NCI-H524 treated with DMSO at 0.1 percent for 48 hours (cell line): Measurements from ENCODE around the gene NDUFA6.
"Not testable (repeated sequence)": the region's sequence is repeated elsewhere in the genome, so short reads cannot be mapped to it uniquely, and the experiment has no call there.

Experiments used
- DNase-seq: peaks from one replicate; lab custom pipeline; 2025; lab: John Stamatoyannopoulos, UW

Gene NDUFA6

DNA sequence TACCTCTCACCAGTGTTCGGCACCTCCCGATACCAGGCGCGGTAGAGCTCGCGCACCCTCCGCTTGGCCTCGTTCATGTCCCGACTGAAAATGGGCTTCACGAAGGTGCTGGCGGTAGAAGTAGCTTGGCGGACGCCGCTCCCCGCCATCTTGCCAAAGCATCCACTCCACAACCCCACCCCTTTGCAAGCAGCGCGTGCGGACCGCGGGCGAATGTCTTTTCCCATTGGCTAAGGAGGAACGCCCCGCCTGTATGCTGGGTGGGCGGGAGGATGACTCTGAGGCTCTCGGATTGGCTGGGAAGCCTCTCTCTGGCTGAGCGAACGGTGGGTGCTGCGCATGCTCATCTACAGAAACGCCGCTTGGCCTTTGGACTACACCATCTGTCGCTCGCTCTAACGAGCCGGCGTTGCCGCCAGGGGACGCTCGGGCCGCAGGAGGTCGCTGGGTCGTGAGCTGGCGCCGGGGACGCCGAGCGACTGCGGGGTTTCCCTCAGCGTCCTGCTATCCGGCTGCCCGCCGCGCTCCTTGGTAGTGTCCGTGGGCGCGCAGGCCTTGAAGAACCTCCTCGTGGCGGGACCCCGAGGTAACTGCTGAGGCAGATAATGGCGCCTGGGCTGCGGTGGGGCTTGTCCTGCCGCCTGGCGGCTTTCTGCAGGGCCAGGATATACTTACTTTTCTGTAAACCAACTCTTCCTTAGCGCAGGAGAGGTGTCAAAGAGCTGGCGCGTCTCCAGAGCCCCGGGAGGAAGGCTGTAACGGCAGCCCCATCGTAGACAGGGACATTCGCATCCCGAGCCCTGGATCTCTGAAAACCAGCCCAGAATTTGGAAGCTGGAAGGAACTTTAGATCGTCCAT, at the start of gene NDUFA6:
Gene NDUFA6, minus strand, starts transcription at position 177 of the 859 bp plus-strand sequence. Its CDS starts 28 bp downstream, at position 149.
- peak; percentile 97 for DNase-seq

DNA sequence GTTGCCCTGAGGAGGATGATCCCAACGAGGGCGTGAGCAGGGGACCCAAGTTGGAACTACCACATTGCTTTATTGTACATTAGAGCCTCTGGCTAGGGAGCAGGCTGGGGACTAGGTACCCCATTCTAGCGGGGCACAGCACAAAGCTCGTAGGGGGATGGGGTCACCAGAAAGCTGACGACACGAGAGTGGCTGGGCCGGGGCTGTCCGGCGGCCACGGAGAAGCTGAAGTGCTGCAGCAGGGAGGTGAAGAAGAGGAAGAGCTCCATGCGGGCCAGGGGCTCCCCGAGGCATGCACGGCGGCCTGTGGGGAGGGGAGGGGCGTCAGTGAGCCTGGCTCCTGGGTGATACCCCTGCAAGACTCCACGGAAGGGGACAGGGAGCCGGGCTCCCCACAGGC, 49.6 kb upstream of the NDUFA6 start:
- DNase-seq = not testable (repeated sequence)

DNA sequence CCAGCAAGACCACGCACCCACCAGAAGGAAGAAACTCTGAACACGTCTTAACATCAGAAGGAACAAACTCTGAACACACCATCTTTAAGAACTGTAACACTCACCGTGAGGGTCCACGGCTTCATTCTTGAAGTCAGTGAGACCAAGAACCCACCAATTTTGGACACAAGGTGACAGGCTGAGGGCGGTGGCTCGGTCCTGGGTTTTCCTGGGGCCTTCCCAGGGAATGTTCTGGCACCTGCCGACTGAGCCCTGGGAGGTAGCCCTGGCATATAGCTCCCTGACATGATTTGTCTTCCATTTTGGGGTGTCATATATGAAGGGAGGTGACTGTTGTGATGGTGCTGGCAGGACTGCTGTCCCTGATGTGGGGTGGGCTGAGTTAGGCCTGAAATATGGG, 48.9 kb upstream of the NDUFA6 start:
- not testable (repeated sequence) for DNase-seq

DNA sequence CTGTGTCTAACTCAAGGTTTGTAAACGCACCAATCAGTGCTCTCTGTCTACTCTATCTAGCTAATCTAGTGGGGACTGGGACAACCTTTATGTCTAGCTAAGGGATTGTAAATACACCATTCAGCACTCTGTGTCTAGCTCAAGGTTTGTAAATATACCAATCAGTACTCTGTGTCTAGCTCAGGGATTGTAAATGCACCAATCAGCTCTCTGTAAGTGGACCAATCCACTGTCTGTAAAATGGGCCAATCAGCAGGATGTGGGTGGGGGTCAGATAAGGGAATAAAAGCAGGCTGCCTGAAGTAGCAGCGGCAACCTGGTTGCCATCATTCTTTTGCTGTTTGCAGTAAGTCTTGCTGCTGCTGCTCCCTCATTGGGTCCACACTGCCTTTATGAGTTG, 48.4 kb upstream of the NDUFA6 start:
- DNase-seq = no peak

DNA sequence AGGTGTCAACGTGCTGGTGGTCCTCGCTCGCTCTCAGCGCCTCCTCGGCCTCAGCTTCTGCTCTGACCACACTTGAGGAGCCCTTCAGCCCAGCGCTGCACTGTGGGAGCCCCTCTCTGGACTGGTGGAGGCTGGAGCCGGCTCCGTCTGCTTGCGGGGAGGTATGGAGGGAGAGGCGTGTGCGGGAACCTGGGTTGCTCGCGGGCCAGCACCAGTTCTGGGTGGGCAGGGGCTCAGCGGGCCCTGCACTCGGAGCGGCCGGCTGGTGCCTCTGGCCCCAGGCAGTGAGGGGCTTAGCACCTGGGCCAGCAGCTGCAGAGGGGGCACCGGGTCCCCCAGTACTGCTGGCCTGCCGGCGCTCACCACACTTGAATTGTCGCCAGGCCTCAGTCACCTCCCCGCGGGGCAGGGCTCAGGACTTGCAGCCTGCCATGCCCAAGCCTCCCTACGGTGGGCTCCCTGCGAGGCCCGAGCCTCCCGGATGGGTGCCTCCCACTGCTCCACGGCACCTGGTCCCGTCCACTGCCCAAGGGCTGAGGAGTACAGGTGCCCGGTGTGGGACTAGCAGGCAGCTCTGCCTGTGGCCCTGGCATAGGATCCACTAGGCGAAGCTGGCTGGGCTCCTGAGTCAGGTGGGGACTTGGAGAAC, 47.7 kb upstream of the NDUFA6 start:
- DNase-seq = no peak

DNA sequence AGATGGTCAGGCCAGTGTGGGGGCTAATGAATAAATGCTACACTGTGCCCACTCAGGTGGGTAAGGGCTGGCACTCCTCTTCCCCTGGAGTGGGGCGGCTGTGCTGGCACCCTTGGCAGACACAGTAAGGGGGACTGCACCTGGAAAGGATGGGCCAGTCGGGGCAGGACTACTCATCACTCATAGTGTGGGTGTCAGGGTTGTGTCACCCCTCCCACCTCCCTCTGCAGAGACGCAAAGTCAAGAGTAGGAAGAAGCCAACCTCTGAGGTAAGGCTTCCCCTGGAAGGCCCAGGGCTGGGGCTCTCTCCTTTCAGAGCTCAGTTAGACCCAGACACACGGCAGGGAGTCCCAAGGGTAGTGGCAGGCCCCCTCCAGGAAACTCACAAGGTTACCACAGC, 45.1 kb upstream of the NDUFA6 start:
- not testable (repeated sequence) for DNase-seq

DNA sequence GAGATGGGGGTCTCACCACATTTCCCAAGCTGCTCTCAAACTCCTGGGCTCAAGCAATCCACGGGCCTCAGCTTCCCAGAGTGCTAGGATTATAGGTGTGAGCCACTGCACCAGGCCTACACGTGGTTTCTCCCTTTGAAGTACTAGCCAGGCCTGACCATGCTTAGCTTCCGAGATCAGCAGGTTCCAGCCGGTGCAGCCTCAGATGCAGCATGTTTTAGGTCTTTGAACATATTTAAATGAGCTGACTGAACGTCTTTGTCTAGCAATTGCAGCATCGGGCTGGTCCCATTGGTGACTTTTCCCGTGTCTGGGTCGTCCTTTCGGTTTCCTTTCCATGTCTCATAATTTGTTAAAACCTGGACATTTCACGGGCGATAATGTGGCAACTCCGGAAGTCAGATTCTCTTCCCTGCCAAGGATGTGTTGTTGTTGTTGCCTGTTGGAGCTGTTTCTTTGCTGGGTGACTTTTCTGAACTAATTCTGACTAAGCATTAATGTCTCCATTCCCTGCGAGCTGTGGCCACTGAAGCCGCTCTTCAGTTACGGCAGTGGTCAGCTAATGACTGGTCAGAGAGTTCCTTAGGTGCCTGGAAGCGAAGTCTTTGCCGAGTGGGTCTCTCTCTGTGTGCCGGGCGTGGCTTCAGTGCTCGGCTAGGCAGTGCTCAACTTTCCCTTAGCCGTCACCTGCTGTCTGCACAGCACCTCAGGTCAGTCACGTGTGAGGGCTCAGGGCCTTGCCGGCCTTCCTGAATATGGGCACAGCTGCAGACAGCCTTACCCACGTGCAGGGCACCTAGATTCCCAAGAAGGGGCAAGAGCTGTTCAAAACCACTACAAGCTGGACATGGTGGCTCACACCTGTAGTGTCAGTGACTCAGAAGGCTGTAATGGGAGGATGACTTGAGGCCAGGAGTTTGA, 43.8 kb upstream of the NDUFA6 start:
- DNase-seq = no peak

DNA sequence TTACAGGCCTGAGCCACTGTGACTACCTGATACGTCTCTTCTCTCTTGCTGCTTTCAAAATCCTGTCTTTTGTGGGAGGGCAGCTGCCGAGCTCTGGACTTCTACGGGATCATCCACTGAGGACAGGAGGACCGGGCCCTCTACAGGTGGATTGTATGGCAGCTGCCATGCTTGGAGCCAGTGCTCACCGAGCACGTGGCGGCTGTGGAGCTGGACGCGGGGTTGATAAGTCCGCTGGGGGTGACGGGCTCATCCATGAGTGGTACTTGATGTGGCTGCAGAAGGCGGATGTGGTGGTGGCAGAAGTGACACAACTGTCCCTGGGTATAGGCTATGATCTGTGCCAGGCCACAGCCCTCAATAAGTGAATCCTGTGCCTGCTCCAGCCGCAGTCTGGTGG, 41.9 kb upstream of the NDUFA6 start:
- no peak for DNase-seq

DNA sequence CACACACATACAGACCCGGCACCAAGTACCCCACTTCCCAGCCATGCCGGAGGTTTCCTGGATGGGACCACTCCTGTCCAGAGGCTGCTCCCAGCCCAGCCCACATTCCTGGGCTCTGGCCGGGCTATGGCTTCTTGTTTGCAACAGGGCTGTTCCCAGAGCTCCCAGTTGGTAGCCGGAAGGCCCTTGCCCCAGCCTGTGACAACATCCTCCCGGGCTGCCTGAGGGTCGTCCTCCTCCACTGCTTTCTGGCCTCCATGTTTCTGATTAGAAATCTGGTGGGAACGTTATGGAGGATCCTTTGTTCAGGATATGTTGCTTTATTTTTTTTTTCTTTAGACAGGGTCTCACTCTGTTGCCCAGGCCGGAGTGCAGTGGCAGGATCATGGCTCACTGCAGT, 41.0 kb upstream of the NDUFA6 start:
- DNase-seq = no peak

DNA sequence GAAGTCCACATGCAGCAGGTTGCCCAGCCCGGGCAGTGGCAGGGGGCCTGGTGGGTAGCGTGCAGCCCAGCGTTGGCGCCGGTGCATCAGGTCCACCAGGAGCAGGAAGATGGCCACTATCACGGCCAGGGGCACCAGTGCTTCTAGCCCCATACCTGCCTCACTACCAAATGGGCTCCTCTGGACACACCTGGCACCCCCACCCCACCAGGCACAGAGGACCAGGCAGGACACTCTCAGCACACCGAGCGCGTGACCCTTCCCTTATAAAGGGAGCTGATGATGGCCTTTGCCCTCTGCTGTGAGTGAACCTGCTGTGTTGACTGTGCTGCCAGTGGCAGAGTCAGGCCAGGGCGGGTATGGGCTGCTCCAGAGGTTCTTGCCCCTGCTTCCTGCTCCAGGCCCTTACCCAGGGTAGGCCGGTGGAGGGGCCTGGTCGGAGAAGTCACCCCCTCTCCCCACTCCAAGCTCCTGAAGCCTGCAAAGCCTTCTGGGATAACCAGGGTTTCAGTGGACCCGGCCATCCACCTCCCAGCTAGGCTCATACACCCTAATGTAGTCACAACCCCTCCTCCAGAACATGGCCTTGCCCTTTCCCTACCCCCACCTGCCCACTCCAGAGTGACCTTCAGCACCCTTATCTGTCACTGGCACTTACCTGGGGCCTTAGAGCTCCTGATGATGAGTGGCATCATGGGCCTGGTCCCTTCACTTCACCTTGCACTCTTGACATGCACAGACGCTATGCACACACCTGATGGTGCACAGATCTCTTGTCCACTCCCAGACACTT, 40.3 kb upstream of the NDUFA6 start, which contains the start of gene CYP2D6:
Gene CYP2D6, minus strand, starts transcription at position 172 of the 793 bp plus-strand sequence. Its CDS starts 19 bp downstream, at position 153.
- DNase-seq = not testable (repeated sequence)

DNA sequence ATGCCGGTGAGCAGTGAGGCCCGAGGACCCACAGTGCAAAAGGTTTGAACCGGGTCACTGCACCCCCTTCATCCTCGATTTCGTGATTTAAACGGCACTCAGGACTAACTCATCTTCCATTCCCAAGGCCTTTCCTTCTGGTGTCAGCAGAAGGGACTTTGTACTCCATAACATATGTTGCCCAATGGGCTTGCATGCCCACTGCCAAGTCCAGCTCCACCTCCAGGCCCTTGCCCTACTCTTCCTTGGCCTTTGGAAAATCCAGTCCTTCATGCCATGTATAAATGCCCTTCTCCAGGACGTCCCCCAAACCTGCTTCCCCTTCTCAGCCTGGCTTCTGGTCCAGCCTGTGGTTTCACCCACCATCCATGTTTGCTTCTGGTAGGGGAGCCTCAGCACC, 39.6 kb upstream of the NDUFA6 start:
- not testable (repeated sequence) for DNase-seq

DNA sequence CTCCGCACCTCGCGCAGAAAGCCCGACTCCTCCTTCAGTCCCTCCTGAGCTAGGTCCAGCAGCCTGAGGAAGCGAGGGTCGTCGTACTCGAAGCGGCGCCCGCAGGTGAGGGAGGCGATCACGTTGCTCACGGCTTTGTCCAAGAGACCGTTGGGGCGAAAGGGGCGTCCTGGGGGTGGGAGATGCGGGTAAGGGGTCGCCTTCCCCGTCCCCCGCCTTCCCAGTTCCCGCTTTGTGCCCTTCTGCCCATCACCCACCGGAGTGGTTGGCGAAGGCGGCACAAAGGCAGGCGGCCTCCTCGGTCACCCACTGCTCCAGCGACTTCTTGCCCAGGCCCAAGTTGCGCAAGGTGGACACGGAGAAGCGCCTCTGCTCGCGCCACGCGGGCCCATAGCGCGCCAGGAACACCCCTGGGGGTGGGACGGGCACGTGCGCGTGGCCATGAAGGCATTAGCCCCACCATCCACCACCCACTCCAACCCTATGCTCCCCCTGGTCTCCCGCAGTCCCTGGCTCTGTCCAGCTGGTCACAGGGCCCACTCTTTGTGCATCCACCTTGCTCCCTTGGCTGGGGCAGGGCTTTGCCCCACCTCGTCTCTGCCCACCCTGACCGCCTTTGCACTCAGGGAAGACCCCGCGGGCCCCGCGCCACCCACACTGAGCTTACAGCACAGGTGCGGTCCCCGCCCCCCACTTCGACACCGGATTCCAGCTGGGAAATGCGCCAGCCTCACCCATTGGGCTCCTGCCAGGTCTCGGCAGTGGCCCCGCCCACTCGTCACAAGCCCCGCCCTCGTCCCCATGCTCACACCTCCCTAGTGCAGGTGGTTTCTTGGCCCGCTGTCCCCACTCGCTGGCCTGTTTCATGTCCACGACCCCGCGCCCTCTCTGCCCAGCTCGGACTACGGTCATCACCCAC, 38.5 kb upstream of the NDUFA6 start:
- DNase-seq = not testable (repeated sequence)

DNA sequence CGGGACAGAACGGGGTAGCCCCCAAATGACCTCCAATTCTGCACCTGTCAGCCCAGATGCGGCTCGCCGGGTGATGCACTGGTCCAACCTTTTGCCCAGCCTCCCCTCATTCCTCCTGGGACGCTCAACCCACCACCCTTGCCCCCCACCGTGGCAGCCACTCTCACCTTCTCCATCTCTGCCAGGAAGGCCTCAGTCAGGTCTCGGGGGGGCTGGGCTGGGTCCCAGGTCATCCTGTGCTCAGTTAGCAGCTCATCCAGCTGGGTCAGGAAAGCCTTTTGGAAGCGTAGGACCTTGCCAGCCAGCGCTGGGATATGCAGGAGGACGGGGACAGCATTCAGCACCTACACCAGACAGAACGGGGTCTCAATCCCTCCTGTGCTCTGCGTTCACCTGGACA, 37.4 kb upstream of the NDUFA6 start:
- not testable (repeated sequence) for DNase-seq

DNA sequence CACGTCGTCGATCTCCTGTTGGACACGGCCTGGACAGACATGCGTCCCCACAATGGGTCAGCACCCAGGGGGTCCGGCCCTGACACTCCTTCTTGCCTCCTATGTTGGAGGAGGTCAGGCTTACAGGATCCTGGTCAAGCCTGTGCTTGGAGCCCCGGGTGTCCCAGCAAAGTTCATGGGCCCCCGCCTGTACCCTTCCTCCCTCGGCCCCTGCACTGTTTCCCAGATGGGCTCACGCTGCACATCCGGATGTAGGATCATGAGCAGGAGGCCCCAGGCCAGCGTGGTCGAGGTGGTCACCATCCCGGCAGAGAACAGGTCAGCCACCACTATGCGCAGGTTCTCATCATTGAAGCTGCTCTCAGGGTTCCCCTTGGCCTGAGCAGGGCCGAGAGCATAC, 37.0 kb upstream of the NDUFA6 start:
- DNase-seq = no peak

DNA sequence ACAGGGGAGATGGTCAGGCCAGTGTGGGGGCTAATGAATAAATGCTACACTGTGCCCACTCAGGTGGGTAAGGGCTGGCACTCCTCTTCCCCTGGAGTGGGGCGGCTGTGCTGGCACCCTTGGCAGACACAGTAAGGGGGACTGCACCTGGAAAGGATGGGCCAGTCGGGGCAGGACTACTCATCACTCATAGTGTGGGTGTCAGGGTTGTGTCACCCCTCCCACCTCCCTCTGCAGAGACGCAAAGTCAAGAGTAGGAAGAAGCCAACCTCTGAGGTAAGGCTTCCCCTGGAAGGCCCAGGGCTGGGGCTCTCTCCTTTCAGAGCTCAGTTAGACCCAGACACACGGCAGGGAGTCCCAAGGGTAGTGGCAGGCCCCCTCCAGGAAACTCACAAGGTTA, 33.0 kb upstream of the NDUFA6 start:
- not testable (repeated sequence) for DNase-seq

DNA sequence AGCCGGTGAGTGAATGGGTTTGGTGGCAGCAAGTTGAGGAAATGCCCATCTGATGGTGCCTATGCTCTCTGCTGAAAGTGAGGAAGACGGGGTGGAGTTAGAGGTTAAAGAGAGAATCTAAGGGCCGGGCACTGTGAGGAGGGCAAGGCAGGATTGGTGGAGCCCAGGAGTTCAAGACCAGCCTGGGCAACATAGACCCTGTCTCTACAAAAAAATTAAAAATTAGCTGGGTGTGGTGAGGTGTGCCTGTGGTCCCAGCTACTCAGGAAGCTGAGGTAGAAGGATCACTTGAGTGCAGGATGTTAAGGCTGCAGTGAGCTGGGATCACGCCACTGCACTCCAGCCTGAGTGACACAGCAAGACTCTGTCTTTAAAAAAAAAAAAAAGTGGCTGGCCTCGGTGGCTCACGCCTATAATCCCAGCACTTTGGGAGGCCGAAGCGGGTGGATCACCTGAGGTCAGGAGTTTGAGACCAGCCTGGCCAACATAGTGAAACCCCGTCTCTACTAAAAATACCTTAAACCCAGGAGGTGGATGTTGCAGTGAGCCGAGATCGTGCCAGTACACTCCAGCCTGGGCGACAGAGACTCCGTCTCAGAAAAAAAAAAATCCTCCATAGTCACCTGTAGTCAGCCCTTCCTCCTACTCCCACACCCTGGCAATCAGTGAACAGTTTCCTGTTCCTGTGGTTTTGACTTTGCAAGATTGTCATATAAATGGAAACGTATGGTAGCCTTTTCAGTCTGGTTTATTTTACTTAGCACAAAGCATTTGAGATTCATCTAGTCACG, 29.9 kb upstream of the NDUFA6 start:
- not testable (repeated sequence) for DNase-seq

DNA sequence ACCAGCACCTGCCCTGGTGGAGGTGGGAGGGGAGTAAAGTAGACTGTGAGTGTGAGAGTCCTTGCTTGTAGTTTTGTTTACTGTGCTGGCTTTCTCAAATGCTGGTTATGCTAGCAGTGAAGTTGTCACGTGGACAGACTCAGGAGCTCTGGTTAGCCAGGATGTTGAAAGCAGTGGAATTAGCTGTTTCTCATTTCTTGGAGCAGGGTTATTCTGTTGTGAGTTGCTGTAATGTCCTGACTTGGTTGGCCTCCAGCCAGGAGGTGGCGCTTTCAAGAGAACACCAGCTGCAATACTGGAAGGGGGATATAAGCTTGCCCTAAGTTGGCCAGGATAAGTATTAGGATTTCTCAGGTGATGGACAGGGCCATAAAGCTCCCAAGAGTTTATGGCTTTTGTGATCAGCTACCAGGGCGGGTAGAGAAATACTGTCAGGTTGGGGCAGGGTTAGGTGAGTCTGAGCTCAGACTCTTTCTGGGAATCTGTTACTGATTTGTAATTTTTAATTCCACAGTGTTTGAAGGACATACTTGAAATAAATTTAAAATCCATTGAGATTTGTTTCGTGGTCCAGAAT, 26.4 kb upstream of the NDUFA6 start:
- no peak for DNase-seq

DNA sequence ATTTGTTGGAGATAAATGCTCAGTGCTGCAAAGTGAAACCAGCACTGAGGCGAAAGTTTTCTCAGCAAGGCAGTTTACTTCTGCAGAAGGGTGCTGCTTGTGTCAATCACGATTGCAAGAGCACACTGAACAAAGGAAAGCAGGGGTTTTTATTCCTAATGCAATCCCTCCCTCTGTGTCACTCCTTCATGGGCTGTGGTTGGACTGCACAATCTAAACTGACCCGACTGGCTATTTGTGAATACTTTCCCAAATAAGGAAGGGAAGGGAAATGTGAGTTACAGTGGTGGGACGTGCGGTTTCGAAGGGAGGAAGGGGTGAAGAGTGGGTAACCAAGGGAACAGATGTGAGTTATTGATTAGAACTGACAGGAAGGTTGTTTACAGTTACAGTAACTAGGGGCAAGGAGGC, 24.9 kb upstream of the NDUFA6 start:
- not testable (repeated sequence) for DNase-seq

DNA sequence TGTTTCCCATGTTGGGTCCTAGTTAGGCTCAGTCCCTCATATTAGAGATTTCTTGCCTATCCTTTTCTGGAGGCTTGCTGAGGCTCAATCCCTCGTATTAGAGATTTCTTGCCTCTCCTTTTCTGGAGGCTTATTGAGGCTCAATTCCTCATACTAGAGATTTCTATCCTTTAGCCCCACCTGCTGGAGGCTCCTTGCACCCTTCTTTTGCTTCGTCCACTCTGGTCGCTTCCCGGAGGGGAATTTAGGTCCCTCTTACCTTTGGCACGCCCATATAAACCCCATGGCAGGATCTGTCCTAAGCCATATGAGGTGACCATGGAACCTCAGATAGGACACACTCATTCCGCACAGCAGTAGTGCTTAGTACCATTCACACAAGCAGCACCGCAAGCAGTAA, 24.1 kb upstream of the NDUFA6 start:
- no peak for DNase-seq
